Sigmoid colon (tissue), 7 donors: ENCODE results near the gene FBXL22. TPM values are rescaled to one million over a fixed set of nuclear protein-coding genes. Genes with fewer than 3 reads are reported as not detected.
A peak's percentile ranks its signal among the peaks of the same experiment; 100 is the strongest.

ENCODE experiments used
- DNase-seq: peaks from one replicate; pipeline ENCODE4 v3.0.0-alpha.2; 2019
- H3K27ac ChIP-seq, 4 donors: fragments of 200-600 bp; sonication (generic); one replicate each; pipeline ENCODE4 v1.5.1; 2016 to 2019; ENCODE audit warnings: mild to moderate bottlenecking in 1 of 4
- H3K27me3 ChIP-seq, 3 donors: fragments of 200-600 bp; sonication (generic); one replicate each; pipeline ENCODE4 v1.5.1; 2019; ENCODE audit warnings: mild to moderate bottlenecking in 1 of 3
- H3K36me3 ChIP-seq, 4 donors: fragments of 200-600 bp; sonication (generic); one replicate each; pipeline ENCODE4 v1.5.1; 2016 to 2019
- H3K4me1 ChIP-seq, 4 donors: fragments of 200-600 bp; sonication (generic); one replicate each; pipeline ENCODE4 v1.5.1; 2017 to 2019
- H3K4me3 ChIP-seq, 4 donors: fragments of 200-600 bp; sonication (generic); one replicate each; pipeline ENCODE4 v1.5.1; 2017 to 2019; ENCODE audit warnings: mild to moderate bottlenecking in 2 of 4, moderate library complexity in 1 of 4
- H3K9me3 ChIP-seq, 4 donors: fragments of 200-600 bp in 3 of 4; sonication (generic) in 3 of 4; one replicate each; pipeline versions ENCODE4 v1.5.1 to v1.6.1; 2013 to 2019
- CTCF ChIP-seq, 4 experiments: fragments of 450-650 bp in 3 of 4; fragments of 200-600 bp in 1 of 4; IDR thresholded peaks; one replicate each; pipeline ENCODE4 v1.5.1; 2016 to 2019; ENCODE audit warnings: antibody characterized with exemption in 4 of 4, mild to moderate bottlenecking in 3 of 4, moderate library complexity in 2 of 4
- EP300 ChIP-seq, 4 donors: sonication (generic); formaldehyde crosslinking; IDR thresholded peaks; one replicate each; pipeline ENCODE4 v1.6.1; 2017; ENCODE audit warnings: antibody characterized with exemption in 4 of 4
- POLR2A ChIP-seq, 2 donors: fragments of 450-650 bp; IDR thresholded peaks; one replicate each; pipeline ENCODE4 v1.6.1; 2016; ENCODE audit warnings: antibody characterized with exemption in 2 of 2, mild to moderate bottlenecking in 2 of 2, moderate library complexity in 2 of 2
- POLR2AphosphoS5 ChIP-seq, 4 donors: sonication (generic); formaldehyde crosslinking; IDR thresholded peaks; one replicate each; pipeline ENCODE4 v1.6.1; 2017; ENCODE audit warnings: antibody characterized with exemption in 4 of 4
- WGBS, 2 donors: extraction: QIAGEN DNeasy Blood & Tissue Kit; methylation state at CpG; one replicate each; pipeline ENCODE4 v1.1.7; 2013; 5-methylcytosine and 5-hydroxymethylcytosine counted together
- intact Hi-C: fragments of 100-400 bp; cut with DNase I; formaldehyde crosslinking; loops from one replicate; pipeline ENCODE4 v1.15.1; 2023
- polyA plus RNA-seq, 3 donors: library from polyadenylated mRNA; stranded (reverse); fragments of 200-250 nt; gene quantifications; one replicate each; pipeline ENCODE4 v1.2.3, GENCODE V29; 2013
- total RNA-seq, 4 donors: library from RNA; depleted of rRNA; stranded (reverse); fragments of >200 nt; gene quantifications; one replicate each; pipeline ENCODE4 v1.1.0, GENCODE V29; 2016
- donor health status: healthy with polysubstance abuse.
- donor health status: Bipolar disorder and iron deficiency.
- donor health status: healthy.

FBXL22 gene
- total and polyA plus RNA-seq, 7 donors, result 0.69 to 150 (median 46.7) TPM

- peaks cover 0 to 88% (median 53%) of the 10 kb centered on the region in 4 donors for H3K4me1 ChIP-seq
- WGBS, 2 donors, result 35 to 72% methylated on average over 12 of the region's 12 CpGs
- H3K9me3 ChIP-seq, result no peaks in the 10 kb centered on the region
- H3K4me3 ChIP-seq, result peak overlapping the region; percentile 42 to 68 (median 60)
- H3K27me3 ChIP-seq, result no peaks in the 10 kb centered on the region
- H3K27ac ChIP-seq, result peak overlapping the region; percentile 87 to 95 (median 92)
- intact Hi-C loops, result loop anchor here (1.0 to 5.0 kb wide), 4 partner anchors 95 to 321 kb away; partner anchors contain the start of gene APH1B
- TF ChIP-seq POLR2A (IDR thresholded peaks at IDR 0.05) (peak; percentile 31 to 69), EP300 (IDR thresholded peaks at IDR 0.05) (no peak), CTCF (IDR thresholded peaks at IDR 0.05) (no peak), POLR2AphosphoS5 (IDR thresholded peaks at IDR 0.05) (peak; percentile 45 to 87 (median 74))
- peak; percentile 89 for DNase-seq
- peaks cover 0 to 4% (median 0%) of the 10 kb centered on the region in 4 donors for H3K36me3 ChIP-seq
These were observed 1.6 kb downstream of the FBXL22 start for GRCh38 chr15:63598473-63599400.

- H3K4me3 ChIP-seq, result peak overlapping the region; percentile 42 to 68 (median 60)
- H3K9me3 ChIP-seq, result no peaks in the 10 kb centered on the region
- H3K4me1 ChIP-seq, result peaks cover 0 to 83% (median 51%) of the 10 kb centered on the region in 4 donors
- intact Hi-C loops, result loop anchor here (2.0 to 5.0 kb wide), 3 partner anchors 113 to 322 kb away; partner anchors contain the start of gene APH1B
- H3K27ac ChIP-seq, result peak overlapping the region; percentile 87 to 95 (median 92)
- H3K36me3 ChIP-seq, result no peaks in the 10 kb centered on the region
- TF ChIP-seq POLR2A (IDR thresholded peaks at IDR 0.05), result no peak
- peak; percentile 62 to 79 (median 76) for TF ChIP-seq CTCF (IDR thresholded peaks at IDR 0.05)
- TF ChIP-seq POLR2AphosphoS5 (IDR thresholded peaks at IDR 0.05), result peak in 3 of 4 donors; percentile 24 to 53 (median 51)
- TF ChIP-seq EP300 (IDR thresholded peaks at IDR 0.05), result no peak
- H3K27me3 ChIP-seq, result no peaks in the 10 kb centered on the region
- DNase-seq, result peak; percentile 92
- WGBS, 2 donors, result 12 to 30% methylated on average over 19 of the region's 19 CpGs
These were observed 2.3 kb downstream of the FBXL22 start for GRCh38 chr15:63599401-63600000.

GRCh38 chr15:63600001-63600615, 2.9 kb downstream of the FBXL22 start:
- no peak for TF ChIP-seq EP300 (IDR thresholded peaks at IDR 0.05)
- no peak for TF ChIP-seq POLR2AphosphoS5 (IDR thresholded peaks at IDR 0.05)
- TF ChIP-seq CTCF (IDR thresholded peaks at IDR 0.05), result peak in 1 of 4 experiments; percentile 12
- TF ChIP-seq POLR2A (IDR thresholded peaks at IDR 0.05), result no peak
- Histone ChIP-seq H3K36me3 (no peaks in the 10 kb centered on the region), H3K27me3 (no peaks in the 10 kb centered on the region), H3K9me3 (no peaks in the 10 kb centered on the region), H3K27ac (peak overlapping the region; percentile 87 to 95 (median 92)), H3K4me3 (peak overlapping the region; percentile 42 to 68 (median 60)), H3K4me1 (peaks cover 0 to 79% (median 45%) of the 10 kb centered on the region in 4 donors)
- intact Hi-C loops, result loop anchor here (10.0 kb wide), 1 partner anchor 545 kb away; no protein-coding TSS in a partner anchor
- peak; percentile 75 for DNase-seq
- 7 to 23% methylated on average over 26 of the region's 26 CpGs for WGBS, 2 donors

- Histone ChIP-seq H3K4me3 (peak overlapping the region; percentile 42 to 68 (median 60)), H3K27me3 (no peaks in the 10 kb centered on the region), H3K27ac (peak overlapping the region; percentile 87 to 95 (median 92)), H3K36me3 (no peaks in the 10 kb centered on the region), H3K4me1 (peaks cover 0 to 79% (median 41%) of the 10 kb centered on the region in 4 donors), H3K9me3 (no peaks in the 10 kb centered on the region)
- TF ChIP-seq POLR2AphosphoS5 (IDR thresholded peaks at IDR 0.05) (peak; percentile 83 to 97 (median 90)), EP300 (IDR thresholded peaks at IDR 0.05) (no peak), CTCF (IDR thresholded peaks at IDR 0.05) (no peak), POLR2A (IDR thresholded peaks at IDR 0.05) (peak; percentile 69 to 74)
- intact Hi-C loops, result loop anchor here (10.0 kb wide), 1 partner anchor 546 kb away; no protein-coding TSS in a partner anchor
- DNase-seq, result peak; percentile 93
- 0% methylated on average over 60 of the region's 60 CpGs for WGBS, 2 donors
These were observed 3.4 kb downstream of the FBXL22 start for GRCh38 chr15:63600616-63601025.
